Measurements from ENCODE around the gene CUX1.

GRCh38 chr7:101877882-101878591 is 60.6 kb downstream of the CUX1 start:
- TF ChIP-seq POU6F1 (CRISPR knock-in tag; IDR thresholded peaks at IDR 0.05; ENCODE audit: borderline replicate concordance, low read depth), result no peak
- no peak for TF ChIP-seq BACH2 (CRISPR knock-in tag; IDR thresholded peaks at IDR 0.05; ENCODE audit: borderline replicate concordance)
- no peak for TF ChIP-seq ZFP3 (CRISPR knock-in tag; IDR thresholded peaks at IDR 0.05)

Measured in SK-N-SH treated with all-trans-retinoic acid at 6 μM for 48 hours (cell line).